Measurements from ENCODE around the gene LRP3.

LRP3 gene

DNA sequence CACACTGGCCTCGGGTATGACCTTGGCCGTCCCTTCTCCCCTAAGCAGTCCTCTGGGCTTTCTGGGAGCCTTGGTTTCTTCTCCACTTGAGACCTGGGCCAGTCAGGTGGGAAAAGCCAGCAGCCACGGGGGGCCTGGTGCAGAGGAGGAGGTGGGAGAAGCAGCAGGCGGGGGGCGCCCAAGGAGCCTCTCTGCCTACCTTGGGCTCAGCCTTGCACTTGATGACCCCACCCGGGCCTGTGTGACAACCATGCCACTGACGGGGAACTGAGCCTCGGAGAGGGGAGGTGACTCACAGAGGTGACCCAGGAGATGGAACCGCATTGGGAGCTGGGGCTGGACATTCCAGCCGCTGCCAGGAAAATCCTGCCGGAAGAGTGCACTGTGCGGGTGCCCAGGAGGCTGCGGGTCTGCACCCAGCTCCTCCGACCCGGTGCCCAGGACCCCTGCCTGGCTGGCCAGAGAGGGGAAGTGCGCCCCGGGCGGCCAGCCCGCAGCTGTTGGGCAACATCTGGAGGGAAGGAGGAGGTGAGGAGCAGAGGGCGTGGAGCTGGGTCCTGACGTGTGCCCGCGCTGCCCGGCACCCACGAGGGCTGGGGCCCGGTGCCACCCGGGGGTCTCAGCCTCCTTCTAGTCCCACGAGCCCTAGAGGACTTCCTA is 55.0 kb downstream of the LRP3 start:
- DNase-seq (ENCODE audit: low read depth) = peak; percentile 85
- peak overlapping the region; percentile 25 for H3K4me3 ChIP-seq (ENCODE audit: low read depth, low read length)
- TF ChIP-seq MYC (IDR thresholded peaks at IDR 0.05; ENCODE audit: low read depth, low read length) = peak; percentile 64; the same call in 1 of the 2 replicates
- TF ChIP-seq MAX (IDR thresholded peaks at IDR 0.05; ENCODE audit: low read depth, low read length) = no peak; the same call in 1 of the 2 replicates

DNA sequence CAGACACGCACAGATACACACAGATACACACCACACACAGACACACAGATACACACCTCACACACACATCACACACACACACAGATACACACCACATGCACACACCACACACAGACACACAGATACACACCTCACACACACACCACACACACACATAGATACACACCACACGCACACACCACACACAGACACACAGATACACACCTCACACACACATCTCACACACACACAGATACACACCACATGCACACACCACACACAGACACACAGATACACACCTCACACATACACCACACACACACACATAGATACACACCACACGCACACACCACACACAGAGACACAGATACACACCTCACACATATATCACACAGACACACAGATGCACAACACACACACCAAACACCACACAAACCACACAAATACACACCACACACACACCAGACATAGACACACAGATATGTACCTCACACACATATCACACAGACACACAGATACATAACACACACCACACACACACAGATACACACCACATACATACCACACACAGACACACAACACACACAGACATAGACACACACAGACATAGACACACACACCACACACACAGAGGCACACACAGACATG is 55.7 kb downstream of the LRP3 start:
- H3K4me3 ChIP-seq (ENCODE audit: low read depth, low read length) = no peak overlapping the region
- TF ChIP-seq, protein P1, sequence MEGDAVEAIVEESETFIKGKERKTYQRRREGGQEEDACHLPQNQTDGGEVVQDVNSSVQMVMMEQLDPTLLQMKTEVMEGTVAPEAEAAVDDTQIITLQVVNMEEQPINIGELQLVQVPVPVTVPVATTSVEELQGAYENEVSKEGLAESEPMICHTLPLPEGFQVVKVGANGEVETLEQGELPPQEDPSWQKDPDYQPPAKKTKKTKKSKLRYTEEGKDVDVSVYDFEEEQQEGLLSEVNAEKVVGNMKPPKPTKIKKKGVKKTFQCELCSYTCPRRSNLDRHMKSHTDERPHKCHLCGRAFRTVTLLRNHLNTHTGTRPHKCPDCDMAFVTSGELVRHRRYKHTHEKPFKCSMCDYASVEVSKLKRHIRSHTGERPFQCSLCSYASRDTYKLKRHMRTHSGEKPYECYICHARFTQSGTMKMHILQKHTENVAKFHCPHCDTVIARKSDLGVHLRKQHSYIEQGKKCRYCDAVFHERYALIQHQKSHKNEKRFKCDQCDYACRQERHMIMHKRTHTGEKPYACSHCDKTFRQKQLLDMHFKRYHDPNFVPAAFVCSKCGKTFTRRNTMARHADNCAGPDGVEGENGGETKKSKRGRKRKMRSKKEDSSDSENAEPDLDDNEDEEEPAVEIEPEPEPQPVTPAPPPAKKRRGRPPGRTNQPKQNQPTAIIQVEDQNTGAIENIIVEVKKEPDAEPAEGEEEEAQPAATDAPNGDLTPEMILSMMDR (IDR thresholded peaks at IDR 0.05; ENCODE audit: low read depth, low read length) = no peak
- no peak for TF ChIP-seq MAX (IDR thresholded peaks at IDR 0.05; ENCODE audit: low read depth, low read length)
- no peak for TF ChIP-seq POLR2A (IDR thresholded peaks at IDR 0.05; ENCODE audit: extremely low read depth, insufficient read length)
- no peak for TF ChIP-seq MYC (IDR thresholded peaks at IDR 0.05; ENCODE audit: low read depth, low read length)

DNA sequence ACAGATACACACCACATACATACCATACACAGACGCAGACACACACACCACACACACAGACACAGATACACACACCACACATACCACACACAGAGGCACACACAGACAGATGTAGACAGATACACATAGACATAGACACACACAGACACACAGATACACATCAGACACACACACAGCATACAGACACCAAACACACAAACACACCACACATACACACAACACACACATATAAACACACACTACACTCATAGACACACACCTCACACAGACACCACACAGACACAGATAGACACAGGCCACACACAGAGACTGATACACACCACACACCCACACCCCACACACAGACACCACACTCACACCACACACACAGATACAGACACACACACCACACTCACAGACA is 56.4 kb downstream of the LRP3 start:
- no peak for DNase-seq (ENCODE audit: low read depth)
- no peak for TF ChIP-seq MAX (IDR thresholded peaks at IDR 0.05; ENCODE audit: low read depth, low read length)
- TF ChIP-seq POLR2A (IDR thresholded peaks at IDR 0.05; ENCODE audit: extremely low read depth, insufficient read length) = no peak
- TF ChIP-seq, protein P1 (IDR thresholded peaks at IDR 0.05; ENCODE audit: low read depth, low read length) = no peak
- TF ChIP-seq MYC (IDR thresholded peaks at IDR 0.05; ENCODE audit: low read depth, low read length) = no peak
- no peak overlapping the region for H3K4me3 ChIP-seq (ENCODE audit: low read depth, low read length)

More for the DNA sequence above, 55.7 kb downstream of the LRP3 start:
- no peak for DNase-seq (ENCODE audit: low read depth)

- DNase-seq (ENCODE audit: low read depth) = no peak
- TF ChIP-seq POLR2A (IDR thresholded peaks at IDR 0.05; ENCODE audit: extremely low read depth, insufficient read length) (no peak), MAX (IDR thresholded peaks at IDR 0.05; ENCODE audit: low read depth, low read length) (no peak), MYC (IDR thresholded peaks at IDR 0.05; ENCODE audit: low read depth, low read length) (no peak)
- TF ChIP-seq, protein P1 (IDR thresholded peaks at IDR 0.05; ENCODE audit: low read depth, low read length) = no peak
- no peak overlapping the region for H3K4me3 ChIP-seq (ENCODE audit: low read depth, low read length)
These were observed 56.9 kb downstream of the LRP3 start for GRCh38 chr19:33251076-33251475.

DNA sequence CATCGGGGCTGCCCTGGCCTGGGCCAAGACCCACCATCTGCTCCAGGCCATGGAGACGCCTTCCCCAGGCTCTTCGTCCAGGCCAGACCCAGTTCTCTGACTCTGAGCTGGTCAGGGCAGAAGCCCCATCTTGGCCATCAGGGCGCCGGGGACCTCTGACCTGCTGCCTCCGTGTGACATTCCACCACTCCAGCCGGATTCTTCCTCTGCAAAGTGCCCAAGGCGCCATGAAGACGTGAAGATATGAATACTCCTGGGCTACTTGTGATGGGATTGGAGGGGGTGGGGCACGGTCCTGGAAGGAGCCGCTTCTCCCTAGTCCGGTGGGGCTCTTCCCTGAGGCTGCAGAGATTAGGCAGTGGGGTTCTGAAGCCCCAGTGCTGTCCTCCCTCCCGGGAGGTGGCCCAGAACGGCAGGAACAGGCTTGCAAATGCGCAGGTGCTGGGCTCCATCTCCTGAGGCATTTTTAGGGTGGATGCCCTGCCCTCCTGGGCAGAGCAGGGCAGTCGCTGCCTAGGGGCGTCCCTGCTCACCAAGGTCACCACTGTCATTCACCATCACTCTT is 57.5 kb downstream of the LRP3 start:
- DNase-seq (ENCODE audit: low read depth) = no peak
- no peak overlapping the region for H3K4me3 ChIP-seq (ENCODE audit: low read depth, low read length)
- TF ChIP-seq, protein P1 (IDR thresholded peaks at IDR 0.05; ENCODE audit: low read depth, low read length) = no peak
- no peak for TF ChIP-seq MYC (IDR thresholded peaks at IDR 0.05; ENCODE audit: low read depth, low read length)

GRCh38 chr19:33252418-33252962 is 58.4 kb downstream of the LRP3 start:
- no peak for TF ChIP-seq MYC (IDR thresholded peaks at IDR 0.05; ENCODE audit: low read depth, low read length)
- TF ChIP-seq, protein P1 (IDR thresholded peaks at IDR 0.05; ENCODE audit: low read depth, low read length) = no peak
- no peak for TF ChIP-seq POLR2A (IDR thresholded peaks at IDR 0.05; ENCODE audit: extremely low read depth, insufficient read length)
- no peak for TF ChIP-seq MAX (IDR thresholded peaks at IDR 0.05; ENCODE audit: low read depth, low read length)

More at GRCh38 chr19:33252418-33252962, 58.4 kb downstream of the LRP3 start:
- H3K4me3 ChIP-seq (ENCODE audit: low read depth, low read length) = no peak overlapping the region
- no peak for DNase-seq (ENCODE audit: low read depth)
